GM18951 (cell line): ENCODE results near the gene SCAF4.

Source experiments
- POLR2A ChIP-seq: IDR thresholded peaks from 4 replicates; pipeline ENCODE4 v1.6.1; 2011; ENCODE audit warnings: mild to moderate bottlenecking; ENCODE audit not compliant: insufficient read length, insufficient read depth; ENCODE audit errors: extremely low read depth
- in situ Hi-C: fragments of 300-500 bp; cut with MboI; formaldehyde crosslinking; loops from one replicate; pipeline ENCODE4 v1.12.0; 2022; ENCODE audit warnings: low sequenced_read_pairs, mixed read lengths, inconsistent platforms; ENCODE audit not compliant: unreplicated experiment

SCAF4 gene

DNA sequence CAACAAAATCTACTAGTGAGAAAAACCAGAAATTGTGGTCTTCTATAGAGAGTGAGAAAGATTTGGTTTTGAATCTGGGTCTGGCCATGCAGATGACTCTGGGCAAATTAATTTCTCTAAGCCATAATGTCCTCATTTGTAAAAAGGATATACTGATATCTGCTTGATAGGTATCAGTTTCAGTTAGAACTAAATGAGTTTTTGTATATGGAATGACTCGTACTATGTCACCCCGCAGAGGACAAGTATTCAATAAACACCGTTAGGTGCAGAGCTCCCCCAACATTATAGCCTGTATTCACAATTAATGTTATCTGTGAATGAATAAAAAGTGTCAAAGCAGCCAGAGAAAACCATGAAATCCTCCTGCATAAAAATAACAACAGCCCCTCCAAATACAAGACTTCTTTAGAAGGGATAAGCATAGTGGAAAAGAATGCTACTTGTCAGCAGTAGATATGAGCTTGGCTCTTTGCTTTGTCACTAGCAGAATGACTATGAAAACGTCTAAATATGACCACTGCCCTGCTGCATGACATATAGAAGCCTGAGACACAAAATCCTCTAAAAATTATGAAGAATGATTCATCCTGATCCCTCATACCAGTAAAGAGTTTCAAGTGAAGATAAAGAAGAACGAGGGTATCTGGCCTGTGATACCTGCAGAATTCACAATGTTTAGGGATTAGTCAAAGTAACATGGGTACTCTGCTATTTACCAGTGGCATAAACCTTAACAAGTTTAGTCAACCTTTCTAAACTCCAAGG lies 17.8 kb downstream of the SCAF4 start:
- in situ Hi-C loops, result no loop called here
- TF ChIP-seq POLR2A, result no peak

- no peak for TF ChIP-seq POLR2A
- in situ Hi-C loops, result no loop called here
Measured at GRCh38 chr21:31713115-31713514, 18.8 kb downstream of the SCAF4 start.

DNA sequence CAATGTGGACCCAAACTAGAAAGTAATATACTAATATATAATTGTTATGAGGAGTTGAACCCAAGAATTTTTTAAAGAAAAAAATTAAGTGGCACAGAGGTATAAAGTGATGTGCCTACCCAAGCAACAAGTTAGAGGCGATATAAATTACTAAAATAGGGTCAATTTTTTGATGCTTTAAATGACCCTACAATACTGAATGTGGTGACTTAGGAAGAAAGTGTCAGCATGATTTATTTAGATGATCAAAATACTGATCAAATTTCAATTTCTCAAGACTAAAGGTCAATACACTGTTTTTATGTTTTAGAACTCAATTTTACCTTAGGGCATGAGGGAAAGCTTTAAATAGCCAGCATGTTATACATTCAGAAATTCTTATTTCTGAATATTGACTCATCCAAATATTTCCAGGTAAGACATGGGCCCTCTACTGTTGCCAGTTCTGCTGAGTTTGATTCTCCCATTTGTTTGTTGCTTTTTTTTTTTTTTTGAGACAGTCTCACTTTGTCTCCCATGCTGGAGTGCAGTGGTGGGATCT lies 20.1 kb downstream of the SCAF4 start:
- in situ Hi-C loops, result no loop called here

DNA sequence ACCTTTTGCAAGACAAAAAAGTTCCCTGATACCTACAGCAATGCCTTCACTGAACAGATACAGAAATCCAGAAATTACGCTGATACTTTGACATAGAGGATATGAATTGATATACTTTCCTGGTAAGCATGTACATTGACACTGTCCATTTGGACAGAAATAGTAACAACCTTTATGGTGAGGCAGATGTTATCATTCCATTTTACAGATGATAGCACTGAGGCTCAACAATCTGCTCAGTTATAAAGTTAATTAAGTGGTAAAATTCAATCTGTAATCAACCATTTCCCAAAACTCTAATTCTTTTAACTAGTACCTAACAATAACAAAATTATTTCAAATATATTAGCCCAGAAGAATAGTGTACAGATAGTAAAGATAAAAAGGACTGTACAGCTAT lies 20.6 kb downstream of the SCAF4 start:
- in situ Hi-C loops, result no loop called here
- no peak for TF ChIP-seq POLR2A

More for the DNA sequence above, 20.1 kb downstream of the SCAF4 start:
- TF ChIP-seq POLR2A, result no peak

- in situ Hi-C loops, result no loop called here
Measured at GRCh38 chr21:31710586-31710985, 21.3 kb downstream of the SCAF4 start.

DNA sequence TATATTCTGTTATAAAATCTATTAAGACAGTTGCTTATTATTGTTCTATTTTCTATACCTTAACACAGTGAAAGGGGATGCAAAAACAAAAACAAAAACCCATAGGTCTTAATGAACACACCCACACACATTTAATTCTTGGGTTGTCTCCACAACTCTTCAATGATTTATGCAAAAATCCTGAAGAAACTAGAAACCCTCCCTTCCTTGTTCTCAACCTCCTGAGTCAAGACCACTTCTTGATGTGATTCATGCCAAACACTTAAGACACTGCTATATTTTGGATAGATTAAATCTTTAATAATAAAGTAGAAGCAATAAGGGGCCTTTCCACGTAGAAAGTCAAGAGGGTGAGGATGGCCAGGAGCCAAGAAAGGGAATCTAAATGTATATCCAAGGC lies 23.4 kb downstream of the SCAF4 start:
- in situ Hi-C loops, result no loop called here
- TF ChIP-seq POLR2A, result no peak

More at GRCh38 chr21:31710586-31710985, 21.3 kb downstream of the SCAF4 start:
- no peak for TF ChIP-seq POLR2A

GRCh38 chr21:31707499-31707898 lies 24.4 kb downstream of the SCAF4 start:
- in situ Hi-C loops, result no loop called here
- no peak for TF ChIP-seq POLR2A

- no peak for TF ChIP-seq POLR2A
- in situ Hi-C loops, result no loop called here
Measured at GRCh38 chr21:31706562-31706961, 25.4 kb downstream of the SCAF4 start.

GRCh38 chr21:31700040-31700439 lies 31.9 kb downstream of the SCAF4 start:
- in situ Hi-C loops, result no loop called here
- TF ChIP-seq POLR2A, result no peak

GRCh38 chr21:31698461-31698860 lies 33.5 kb downstream of the SCAF4 start:
- in situ Hi-C loops, result no loop called here

DNA sequence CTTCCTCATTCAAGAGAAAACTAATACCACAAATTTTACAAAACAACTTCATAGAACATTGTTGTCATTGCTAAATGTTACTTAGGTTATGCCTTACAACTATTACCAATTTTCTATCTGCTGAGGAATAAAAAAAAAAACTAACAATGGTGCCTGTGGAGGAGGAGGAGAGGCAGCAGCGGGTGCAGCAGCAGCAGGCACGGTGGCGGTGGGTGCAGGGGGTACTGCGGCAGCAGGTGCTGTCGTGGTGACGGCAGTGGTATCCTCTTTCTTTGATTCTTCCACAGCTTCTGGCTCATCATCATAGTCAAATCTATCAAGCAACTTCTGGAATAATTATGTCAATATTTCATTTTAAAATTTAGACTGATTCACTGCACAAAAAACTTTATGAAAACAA lies 35.5 kb downstream of the SCAF4 start:
- TF ChIP-seq POLR2A, result no peak
- in situ Hi-C loops, result no loop called here

More at GRCh38 chr21:31698461-31698860, 33.5 kb downstream of the SCAF4 start:
- TF ChIP-seq POLR2A, result no peak

DNA sequence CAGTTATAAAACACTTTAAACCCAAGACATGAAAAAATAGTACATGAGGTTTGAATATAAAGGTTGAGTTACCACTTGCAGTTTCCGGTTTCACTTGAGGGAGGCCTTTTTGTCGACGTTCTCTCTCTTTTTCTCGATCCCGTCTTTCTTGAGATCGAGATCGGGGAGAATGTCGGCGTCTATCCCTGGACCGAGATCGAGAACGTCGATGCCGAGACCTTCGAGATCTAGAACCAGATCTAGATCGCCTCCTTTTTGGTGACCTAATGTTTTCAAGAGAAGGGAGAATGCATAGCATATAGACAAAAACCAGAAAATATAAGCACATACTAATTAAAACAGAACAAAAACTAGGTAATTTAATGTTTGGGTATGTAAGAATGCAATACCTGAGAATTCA lies 38.7 kb downstream of the SCAF4 start:
- no peak for TF ChIP-seq POLR2A
- in situ Hi-C loops, result no loop called here

- TF ChIP-seq POLR2A, result no peak
- in situ Hi-C loops, result no loop called here
Measured at GRCh38 chr21:31688603-31689368, 43.1 kb downstream of the SCAF4 start.
